RCC 7860 (cell line): ENCODE measurements around the gene CAPN10.

Source experiments
- DNase-seq: peaks from one replicate; pipeline ENCODE4 v3.0.0-alpha.2; 2015; ENCODE audit warnings: low spot score
- FAIRE-seq: peaks from 2 replicates; lab custom pipeline; 2012; peaks lifted over from hg19 to GRCh38; lab: Jason Lieb, UNC

Gene CAPN10

DNA sequence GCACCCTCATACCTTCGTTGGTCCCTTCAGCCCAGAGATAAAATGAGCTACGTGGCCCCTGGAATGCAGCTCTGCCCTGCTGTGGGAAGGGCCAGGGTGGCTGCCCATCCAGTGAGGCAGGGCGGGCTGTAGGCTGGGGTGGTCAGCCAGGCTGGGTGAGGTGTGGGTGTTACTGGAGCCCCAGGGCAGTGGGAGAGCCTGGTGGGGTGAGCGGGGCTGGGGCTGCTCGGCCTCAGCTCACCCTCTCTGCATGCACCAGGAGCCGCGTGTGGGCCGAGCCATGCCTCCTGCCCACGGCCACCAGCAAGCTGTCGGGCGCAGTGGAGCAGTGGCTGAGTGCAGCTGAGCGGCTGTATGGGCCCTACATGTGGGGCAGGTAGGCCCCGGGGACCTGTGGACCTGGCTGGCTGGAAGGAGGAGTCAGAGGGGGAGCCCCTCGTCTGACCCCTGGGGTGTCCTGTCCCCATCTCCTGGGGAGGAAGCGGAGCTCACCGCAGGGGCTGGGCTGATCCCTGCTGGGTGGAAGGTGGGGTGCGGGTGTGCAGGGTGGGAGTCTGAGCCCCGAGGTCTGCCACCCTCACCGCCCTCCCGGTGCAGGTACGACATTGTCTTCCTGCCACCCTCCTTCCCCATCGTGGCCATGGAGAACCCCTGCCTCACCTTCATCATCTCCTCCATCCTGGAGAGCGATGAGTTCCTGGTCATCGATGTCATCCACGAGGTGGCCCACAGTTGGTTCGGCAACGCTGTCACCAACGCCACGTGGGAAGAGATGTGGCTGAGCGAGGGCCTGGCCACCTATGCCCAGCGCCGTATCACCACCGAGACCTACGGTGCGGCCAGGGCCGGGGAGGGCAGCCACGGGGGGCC lies 12.8 kb upstream of the CAPN10 start:
- DNase-seq, result no peak
- no peak for FAIRE-seq

DNA sequence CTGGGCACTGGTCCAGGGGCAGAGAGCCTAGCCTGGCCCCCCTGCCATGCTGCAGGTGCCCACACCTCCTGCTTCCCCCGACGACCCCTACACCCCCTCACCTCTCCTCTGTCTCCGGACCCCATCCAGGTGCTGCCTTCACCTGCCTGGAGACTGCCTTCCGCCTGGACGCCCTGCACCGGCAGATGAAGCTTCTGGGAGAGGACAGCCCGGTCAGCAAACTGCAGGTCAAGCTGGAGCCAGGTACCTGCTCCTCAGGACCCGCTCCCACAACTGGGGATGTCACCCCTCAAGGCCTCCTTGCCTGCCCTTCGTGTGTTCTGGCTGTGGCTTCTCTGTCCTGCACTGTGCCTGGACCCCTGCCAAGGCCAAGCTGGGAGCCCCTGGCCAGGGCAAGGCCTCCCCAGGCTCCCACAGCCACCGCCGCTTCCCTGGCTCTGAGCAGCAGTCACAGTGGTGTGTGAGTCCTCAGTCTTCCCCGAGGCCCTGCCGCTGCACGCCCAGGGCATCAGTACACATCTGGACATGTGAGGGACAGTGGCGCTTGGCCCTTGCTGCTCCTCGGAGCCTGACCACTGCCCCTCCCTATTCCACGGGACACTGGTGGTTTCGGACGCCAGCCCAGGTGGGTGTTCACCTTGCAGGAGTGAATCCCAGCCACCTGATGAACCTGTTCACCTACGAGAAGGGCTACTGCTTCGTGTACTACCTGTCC lies 12.0 kb upstream of the CAPN10 start:
- FAIRE-seq (no peak), DNase-seq (no peak)

DNA sequence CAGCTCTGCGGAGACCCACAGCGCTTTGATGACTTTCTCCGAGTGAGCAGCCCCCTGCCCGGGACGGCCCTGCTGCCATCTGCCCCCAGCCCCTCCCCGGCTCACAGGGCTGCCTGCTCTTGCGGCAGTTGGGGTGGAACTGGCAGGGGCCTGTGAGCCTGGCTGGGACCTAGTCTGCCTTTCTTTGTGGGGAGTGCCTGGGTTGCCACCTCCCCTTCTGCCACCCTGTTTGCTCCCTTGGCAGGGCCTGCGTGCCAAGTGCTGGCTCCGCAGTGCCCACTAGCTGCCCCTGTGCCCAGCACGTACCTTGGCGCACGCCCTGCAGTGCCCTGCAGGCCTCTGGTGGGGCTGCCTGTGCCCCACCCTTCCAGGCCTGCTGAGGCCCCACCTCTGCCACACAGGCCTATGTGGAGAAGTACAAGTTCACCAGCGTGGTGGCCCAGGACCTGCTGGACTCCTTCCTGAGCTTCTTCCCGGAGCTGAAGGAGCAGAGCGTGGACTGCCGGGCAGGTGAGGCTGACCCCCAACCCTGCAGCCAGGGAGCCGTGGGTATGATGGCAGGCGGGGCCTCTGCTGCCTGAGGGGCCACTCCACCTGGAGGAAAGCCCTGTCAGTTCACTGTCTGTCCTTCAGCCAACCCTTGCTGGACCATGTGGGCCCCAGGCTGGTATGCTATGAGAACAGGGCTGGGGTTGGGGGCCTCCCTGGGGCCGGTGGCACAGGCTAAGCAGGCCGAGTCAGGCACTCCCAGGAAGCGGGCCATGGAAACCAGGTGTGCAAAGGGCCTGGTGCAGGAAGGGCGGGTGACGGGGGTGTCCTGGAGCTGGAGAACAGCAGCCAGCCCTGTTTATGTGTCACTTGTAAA lies 11.2 kb upstream of the CAPN10 start:
- no peak for DNase-seq
- FAIRE-seq, result no peak

DNA sequence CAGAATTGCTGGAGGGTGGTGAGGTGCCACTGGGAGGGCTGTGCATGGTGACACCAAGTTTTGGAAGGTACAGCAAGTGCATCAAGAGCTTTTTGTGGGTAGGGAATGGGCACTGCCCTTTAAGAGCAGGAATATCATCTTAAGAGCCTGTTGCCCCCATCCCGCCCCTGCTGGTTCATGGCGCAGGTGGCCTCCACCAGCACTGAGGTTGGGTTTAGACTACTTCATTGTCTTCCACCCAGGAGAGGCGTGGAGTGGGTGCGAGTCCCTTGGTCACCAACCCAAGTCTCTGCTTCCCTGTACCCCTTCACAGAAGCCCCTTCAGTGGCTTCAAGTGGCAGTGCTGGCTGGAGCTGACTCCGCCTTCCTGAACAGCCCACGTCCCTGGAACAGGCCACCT lies 10.5 kb upstream of the CAPN10 start:
- DNase-seq, result no peak
- no peak for FAIRE-seq

DNA sequence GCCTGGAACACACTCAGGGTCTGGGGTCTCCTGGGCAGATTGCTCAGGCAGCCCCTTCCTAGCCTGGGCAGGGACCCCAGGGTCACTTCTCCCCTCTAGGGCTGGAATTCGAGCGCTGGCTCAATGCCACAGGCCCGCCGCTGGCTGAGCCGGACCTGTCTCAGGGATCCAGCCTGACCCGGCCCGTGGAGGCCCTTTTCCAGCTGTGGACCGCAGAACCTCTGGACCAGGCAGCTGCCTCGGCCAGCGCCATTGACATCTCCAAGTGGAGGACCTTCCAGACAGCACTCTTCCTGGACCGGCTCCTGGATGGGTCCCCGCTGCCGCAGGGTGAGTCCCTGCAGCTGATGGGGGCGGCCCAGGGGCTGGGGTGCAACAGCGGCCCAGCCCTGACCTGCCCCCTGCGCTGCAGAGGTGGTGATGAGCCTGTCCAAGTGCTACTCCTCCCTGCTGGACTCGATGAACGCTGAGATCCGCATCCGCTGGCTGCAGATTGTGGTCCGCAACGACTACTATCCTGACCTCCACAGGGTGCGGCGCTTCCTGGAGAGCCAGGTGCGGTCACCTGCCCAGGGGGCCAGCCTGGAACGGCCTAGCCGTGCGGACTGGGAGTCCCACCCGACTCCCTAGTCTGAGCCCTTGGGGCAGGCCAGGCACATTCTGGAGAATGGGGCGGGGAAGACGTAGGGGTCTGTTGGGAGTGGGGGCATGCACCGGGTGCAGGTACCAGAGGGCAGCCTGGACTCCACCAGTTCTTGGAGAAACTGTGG lies 9.9 kb upstream of the CAPN10 start:
- FAIRE-seq (no peak), DNase-seq (no peak)

DNA sequence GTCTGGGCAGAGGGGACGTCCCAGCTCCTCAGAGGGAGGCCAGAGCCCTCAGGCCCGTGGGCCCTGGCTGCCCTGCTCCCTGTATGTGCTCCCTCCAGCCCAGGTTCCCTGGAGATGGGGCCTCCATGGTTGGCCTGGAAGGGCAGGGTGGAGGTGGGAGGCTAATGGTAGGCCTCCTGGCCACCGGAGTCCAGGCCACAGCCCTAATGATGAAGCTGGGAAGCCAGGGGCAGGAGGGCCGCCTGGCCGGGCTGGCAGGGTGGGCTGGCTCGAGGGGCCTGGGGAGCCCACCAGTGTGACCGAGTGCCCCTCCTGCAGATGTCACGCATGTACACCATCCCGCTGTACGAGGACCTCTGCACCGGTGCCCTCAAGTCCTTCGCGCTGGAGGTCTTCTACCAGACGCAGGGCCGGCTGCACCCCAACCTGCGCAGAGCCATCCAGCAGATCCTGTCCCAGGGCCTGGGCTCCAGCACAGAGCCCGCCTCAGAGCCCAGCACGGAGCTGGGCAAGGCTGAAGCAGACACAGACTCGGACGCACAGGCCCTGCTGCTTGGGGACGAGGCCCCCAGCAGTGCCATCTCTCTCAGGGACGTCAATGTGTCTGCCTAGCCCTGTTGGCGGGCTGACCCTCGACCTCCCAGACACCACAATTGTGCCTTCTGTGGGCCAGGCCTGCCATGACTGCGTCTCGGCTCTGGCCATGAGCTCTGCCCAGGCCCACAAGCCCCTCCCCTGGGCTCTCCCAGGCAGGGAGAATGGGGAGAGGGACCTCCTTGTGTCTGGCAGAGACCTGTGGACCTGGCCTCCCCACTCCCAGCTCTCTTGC lies 9.0 kb upstream of the CAPN10 start:
- DNase-seq, result no peak
- no peak for FAIRE-seq

DNA sequence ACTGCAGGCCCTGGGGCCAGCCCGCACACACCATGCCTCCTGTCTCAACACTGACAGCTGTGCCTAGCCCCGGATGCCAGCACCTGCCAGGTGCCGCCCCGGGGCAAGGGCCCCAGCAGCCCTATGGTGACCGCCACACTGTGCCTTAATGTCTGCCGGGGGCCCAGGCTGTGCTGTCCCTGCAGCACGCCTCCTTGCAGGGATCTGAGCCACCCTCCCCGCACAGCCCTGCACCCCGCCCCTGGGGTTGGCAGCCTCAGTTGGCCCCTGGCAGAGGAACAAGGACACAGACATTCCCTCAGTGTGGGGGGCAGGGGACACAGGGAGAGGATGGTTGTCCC lies 8.5 kb upstream of the CAPN10 start:
- DNase-seq (no peak), FAIRE-seq (no peak)

DNA sequence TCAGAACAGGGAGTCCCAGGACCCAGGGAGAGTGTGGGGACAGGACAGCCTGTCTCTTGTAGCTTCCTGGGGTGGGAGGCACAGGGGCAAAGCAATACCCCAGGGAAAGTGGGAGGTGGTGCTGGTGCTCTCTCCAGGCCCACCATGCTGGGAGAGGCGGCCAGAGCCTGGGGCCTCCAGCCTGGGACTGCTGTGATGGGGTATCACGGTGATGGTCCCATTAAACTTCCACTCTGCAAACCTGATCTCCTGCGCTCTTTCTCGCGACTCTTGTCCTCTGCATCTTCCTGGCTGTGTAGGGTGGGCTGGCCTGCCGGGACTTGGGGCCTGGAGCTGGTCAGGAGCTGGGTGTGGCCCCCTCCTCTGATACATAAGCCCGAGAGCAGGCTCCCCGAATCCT lies 8.0 kb upstream of the CAPN10 start:
- FAIRE-seq, result no peak
- no peak for DNase-seq

DNA sequence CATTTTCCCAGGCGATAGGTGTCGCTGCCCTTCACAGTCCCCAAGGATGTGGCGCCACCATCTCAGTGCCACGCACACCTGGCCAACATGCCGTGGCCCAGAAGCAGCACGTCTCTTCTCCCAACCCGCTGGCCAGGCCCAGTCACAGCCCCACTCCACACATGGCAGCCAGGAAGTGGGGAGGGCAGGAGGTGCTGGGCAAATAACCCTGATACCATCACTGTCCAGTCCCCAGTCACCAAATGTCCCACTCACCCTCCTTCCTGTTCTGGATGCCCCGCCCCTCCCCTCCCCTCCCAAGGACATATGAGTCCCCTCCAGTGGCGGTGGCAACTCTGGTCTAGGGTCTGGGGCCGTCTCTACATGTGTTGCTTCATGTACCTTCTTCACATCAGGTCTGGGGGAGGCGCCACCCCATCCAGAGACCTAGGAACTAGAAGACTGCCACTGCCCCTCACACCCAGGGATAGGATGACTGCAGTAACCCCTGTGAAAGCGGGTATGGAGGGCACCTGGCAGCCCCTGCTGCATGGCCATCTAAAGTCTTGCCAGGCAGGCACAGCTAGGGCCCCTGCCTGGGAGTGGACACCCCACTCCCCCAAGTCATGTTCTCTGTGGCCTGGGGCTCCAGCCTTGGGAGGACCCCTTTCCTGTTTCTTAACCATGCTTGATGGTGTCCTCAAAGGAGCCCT lies 7.3 kb upstream of the CAPN10 start:
- DNase-seq, result no peak
- FAIRE-seq, result no peak

DNA sequence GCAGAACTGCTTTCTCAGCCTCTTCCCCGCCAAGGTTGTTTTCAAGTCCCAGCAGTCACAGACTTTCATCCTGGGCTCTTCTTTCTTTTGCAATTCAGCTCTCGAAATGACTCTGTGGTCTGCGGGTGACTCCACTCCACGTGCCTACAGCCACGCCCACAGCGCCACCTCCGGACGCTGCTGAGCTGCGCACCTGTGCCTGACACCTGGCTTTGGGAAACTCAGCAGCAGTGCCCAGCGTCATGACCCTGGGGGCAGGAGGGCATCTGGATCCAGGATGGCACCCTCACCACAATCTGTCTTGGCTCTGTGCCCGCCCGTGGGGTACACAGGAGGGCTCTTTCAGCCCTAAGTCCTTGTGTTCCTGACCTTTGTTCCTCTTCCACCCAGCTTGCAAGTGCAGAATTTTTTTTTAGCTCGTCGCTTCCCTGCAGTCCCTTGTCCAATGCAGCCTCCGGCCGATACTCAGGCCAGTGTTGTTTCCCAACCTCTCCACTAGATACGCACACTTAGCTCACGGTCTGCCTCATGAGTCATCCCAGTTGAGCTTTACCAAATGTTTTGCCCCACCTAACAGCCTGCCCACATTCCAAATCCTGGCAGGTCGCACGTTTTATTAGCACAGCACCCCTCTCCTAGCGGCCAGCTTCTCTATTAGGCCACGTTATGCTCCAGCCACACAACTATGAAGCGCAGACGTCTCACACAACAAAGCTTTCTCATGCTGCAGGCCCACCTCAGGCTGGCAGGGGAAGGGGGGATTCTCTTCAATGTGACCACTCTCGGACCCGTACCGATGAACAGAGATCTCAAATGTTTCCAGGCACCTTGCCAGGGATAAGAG lies 6.5 kb upstream of the CAPN10 start:
- FAIRE-seq, result peak; percentile 77
- DNase-seq, result peak; percentile 71

DNA sequence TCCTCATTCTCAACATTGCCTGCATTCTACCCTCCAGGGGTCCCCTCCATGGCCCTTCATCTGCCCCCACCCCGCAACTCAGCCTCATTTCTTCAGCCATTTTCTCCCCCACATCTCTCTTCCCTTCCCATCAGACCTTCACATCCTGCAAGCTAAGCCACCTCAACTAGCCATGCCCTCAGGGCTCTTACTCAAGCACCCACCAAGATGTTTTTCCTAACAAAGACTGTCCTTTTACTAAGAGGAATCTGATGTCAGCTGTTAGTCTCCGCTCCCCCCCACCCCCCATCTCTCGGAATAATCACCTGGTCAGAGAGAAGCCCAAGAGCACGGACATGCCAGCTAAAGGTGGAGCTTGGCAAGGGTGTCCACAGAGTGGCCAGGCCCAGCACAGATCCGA lies 4.7 kb upstream of the CAPN10 start:
- DNase-seq, result no peak
- FAIRE-seq, result no peak

DNA sequence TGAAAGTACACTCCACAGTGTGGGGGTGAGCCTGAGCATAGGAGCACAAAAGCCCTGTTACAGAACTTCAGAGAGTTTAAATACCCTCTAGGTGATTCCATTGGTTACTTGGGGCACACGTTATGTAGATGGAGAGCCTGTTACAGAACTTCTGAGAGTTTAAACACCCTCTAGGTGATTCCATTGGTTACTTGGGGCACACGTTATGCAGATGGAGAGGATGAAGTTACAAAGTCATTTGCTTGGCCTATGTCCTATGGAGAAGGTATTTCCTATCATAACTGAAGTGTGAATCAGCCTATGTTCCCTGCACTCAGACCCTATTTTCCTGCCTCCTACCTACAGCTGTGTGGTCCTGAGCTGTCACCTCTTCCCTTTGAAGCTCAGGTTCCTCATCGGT lies 3.8 kb upstream of the CAPN10 start:
- DNase-seq, result no peak
- FAIRE-seq, result no peak

DNA sequence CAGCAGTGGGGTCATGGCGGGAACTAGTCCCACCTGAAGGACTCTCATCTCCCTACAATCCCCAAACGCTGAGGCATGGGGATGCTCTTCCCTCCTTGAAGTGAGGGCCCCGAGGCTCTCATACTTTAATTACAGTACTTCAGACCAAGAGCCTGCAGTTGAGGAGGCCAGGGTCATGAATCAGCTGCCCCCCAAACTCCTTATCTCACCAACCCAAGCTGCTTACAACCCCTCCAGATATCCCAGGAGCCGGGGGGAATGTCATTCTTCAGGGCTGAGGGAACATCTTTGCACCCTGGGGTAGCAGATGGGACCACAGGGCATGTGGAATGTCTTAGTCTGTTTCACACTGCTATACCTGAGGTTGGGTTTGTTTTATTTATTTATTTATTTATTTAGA lies 2.8 kb upstream of the CAPN10 start:
- no peak for FAIRE-seq
- no peak for DNase-seq

DNA sequence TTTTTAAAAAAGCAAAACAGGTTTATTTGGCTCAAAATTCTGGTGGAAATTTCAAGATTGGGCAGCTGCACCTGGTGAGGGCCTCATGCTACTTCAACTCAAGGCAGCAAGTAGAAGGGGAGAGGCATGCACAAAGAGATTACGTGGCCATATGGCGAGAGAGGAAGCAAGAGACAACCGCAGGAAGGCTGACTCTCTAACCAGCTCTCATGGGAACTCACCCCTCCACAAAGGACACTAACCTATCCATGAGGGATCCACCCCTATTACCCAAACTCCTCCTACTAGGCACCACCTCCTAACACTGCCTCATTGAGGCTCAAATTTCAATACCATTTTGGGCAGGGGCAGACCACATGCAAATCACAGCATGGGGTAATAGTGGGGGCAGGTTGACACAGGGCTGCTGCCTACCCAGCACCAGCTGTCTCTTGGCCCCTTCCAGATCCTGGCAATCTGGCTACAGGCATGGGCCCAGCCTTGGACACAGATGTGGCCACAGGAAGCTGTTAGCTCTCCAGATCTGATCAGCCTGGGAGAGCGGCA lies 2.0 kb upstream of the CAPN10 start:
- FAIRE-seq (no peak), DNase-seq (no peak)

DNA sequence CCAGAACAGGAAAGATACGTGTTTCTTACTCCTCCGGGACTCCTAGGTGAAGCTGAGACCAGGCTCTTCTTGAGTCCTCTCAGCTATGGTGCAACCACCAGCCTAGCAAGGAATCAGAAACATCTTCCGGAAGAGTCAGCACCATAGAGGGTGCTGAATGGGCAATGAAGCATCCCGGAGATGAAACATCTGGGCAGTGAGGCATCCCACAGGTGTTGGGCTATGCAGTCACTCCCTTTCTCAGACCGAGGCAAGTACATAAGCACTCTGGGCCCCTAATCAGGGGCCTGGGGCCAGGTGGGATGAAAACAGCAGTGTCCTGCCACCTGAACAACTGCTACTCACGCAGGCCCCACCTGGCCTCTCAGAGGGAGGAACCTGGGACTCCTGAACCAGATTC lies 1.4 kb upstream of the CAPN10 start:
- no peak for FAIRE-seq
- no peak for DNase-seq

DNA sequence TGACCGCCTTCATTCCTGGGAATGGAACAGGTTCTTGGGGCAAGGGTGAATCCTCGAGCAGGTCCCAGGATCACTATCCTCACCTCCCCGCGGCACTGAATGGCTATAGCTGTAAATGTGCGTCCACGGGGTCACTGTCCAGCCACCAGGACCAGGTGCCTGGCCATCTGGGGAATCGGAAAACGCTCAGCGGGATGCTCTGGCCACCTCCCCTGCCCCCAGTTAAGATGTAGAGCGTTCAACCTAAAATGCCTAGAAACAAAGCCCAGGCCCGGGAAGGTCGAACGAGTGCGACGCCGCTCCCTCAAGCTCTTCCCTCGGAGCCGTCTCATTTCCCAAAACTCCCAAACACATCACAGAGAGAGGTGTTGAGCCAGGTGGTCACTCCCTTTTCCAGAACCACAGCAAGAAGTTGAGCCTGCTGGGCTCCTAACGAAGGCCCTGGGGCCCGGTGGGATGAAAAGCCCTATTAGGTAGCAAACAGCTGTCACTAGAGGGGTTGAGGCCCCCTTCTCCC lies 795 bp upstream of the CAPN10 start:
- DNase-seq, result no peak
- no peak for FAIRE-seq

DNA sequence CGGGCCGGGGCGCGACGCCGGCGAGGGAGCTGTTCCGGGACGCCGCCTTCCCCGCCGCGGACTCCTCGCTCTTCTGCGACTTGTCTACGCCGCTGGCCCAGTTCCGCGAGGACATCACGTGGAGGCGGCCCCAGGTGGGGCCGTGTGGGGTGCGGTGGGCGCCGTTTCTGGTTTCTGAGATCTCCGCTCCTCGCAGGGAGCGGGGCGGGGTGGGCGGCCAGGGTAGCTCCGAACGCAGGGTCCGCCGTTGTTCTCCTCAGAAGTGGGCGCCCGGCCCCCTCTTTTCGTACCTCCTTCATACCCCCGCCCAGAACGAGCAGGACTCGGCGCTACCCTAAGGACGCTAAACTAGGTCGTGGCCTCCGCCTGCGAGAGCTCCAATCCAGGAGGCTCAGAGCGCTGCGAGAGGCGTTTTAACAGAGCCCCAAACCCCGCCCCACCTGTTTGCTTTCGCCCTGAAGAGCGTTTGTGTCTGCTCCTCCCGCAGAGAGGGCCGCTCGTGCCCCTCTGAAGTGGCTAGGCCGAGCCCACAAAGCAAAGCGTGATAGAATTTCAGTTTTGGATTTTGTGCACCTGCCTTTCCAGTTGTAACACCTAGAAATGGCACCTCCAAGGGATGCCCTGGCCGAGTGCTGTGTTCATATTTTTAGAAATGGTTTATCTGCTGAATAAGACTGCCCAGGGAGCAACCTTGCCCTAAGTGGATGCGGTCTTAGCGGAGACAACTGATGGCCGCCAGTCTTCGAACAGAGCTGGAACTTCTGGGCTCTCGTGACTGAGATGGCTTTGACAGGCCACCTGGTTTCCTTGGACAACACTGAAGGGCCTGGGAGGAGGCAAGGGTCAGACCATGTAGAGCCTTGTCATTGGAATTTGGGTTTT lies 626 bp downstream of the CAPN10 start:
- FAIRE-seq (no peak), DNase-seq (no peak)
